GM23338 (cell line): ENCODE results near the gene NPAS4.
A peak's percentile ranks its signal among the peaks of the same experiment; 100 is the strongest.

Source experiments
- EZH2phosphoT487 ChIP-seq: fragments of 200-600 bp; sonication (generic); IDR thresholded peaks from one replicate; pipeline ENCODE4 v1.8.1; 2018; ENCODE audit warnings: antibody characterized with exemption; ENCODE audit not compliant: unreplicated experiment
- TF ChIP-seq, protein P1 (sequence below), 2 experiments: fragments of 200-600 bp in 1 of 2; sonication (generic) in 1 of 2; conservative IDR thresholded peaks; 2 replicates each; pipeline versions ENCODE4 v1.5.1 to v1.6.1; 2016 to 2017; ENCODE audit warnings: antibody characterized with exemption in 2 of 2, low read depth in 2 of 2, mild to moderate bottlenecking in 2 of 2, moderate library complexity in 1 of 2
- TF ChIP-seq, protein P2 (sequence below): IDR thresholded peaks from one replicate; pipeline ENCODE4 v1.6.1; 2018; ENCODE audit warnings: antibody characterized with exemption; ENCODE audit not compliant: unreplicated experiment

- no peak for TF ChIP-seq EZH2phosphoT487
- TF ChIP-seq, protein P1, sequence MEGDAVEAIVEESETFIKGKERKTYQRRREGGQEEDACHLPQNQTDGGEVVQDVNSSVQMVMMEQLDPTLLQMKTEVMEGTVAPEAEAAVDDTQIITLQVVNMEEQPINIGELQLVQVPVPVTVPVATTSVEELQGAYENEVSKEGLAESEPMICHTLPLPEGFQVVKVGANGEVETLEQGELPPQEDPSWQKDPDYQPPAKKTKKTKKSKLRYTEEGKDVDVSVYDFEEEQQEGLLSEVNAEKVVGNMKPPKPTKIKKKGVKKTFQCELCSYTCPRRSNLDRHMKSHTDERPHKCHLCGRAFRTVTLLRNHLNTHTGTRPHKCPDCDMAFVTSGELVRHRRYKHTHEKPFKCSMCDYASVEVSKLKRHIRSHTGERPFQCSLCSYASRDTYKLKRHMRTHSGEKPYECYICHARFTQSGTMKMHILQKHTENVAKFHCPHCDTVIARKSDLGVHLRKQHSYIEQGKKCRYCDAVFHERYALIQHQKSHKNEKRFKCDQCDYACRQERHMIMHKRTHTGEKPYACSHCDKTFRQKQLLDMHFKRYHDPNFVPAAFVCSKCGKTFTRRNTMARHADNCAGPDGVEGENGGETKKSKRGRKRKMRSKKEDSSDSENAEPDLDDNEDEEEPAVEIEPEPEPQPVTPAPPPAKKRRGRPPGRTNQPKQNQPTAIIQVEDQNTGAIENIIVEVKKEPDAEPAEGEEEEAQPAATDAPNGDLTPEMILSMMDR (conservative IDR thresholded peaks at IDR 0.05; ENCODE audit: low read depth in 2 of 2), result peak; percentile 90 to 98
- TF ChIP-seq, protein P2, sequence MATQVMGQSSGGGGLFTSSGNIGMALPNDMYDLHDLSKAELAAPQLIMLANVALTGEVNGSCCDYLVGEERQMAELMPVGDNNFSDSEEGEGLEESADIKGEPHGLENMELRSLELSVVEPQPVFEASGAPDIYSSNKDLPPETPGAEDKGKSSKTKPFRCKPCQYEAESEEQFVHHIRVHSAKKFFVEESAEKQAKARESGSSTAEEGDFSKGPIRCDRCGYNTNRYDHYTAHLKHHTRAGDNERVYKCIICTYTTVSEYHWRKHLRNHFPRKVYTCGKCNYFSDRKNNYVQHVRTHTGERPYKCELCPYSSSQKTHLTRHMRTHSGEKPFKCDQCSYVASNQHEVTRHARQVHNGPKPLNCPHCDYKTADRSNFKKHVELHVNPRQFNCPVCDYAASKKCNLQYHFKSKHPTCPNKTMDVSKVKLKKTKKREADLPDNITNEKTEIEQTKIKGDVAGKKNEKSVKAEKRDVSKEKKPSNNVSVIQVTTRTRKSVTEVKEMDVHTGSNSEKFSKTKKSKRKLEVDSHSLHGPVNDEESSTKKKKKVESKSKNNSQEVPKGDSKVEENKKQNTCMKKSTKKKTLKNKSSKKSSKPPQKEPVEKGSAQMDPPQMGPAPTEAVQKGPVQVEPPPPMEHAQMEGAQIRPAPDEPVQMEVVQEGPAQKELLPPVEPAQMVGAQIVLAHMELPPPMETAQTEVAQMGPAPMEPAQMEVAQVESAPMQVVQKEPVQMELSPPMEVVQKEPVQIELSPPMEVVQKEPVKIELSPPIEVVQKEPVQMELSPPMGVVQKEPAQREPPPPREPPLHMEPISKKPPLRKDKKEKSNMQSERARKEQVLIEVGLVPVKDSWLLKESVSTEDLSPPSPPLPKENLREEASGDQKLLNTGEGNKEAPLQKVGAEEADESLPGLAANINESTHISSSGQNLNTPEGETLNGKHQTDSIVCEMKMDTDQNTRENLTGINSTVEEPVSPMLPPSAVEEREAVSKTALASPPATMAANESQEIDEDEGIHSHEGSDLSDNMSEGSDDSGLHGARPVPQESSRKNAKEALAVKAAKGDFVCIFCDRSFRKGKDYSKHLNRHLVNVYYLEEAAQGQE, result no peak
Measured at GRCh38 chr11:66386171-66387069, 34.4 kb upstream of the NPAS4 start.
